Immature natural killer cell (primary cell): ENCODE results near the gene SEPTIN10. TPM values are rescaled to one million over a fixed set of nuclear protein-coding genes. Genes with fewer than 3 reads are reported as not detected.
"Not testable (repeated sequence)": the region's sequence is repeated elsewhere in the genome, so short reads cannot be mapped to it uniquely, and the experiment has no call there.

Experiments used
- DNase-seq, 3 donors: peaks; one replicate each; pipeline ENCODE4 v3.0.0; 2022; ENCODE audit warnings: mixed read lengths in 1 of 3
- H3K27ac Mint-ChIP-seq, 6 donors: one replicate each; pipeline ENCODE4 v1.8.0; 2020; ENCODE audit warnings: mixed read lengths in 6 of 6, mild to moderate bottlenecking in 5 of 6, inconsistent platforms in 4 of 6, moderate library complexity in 3 of 6
- H3K27me3 Mint-ChIP-seq, 3 donors: one replicate each; pipeline ENCODE4 v1.8.0; 2020 to 2021; ENCODE audit warnings: low read depth in 3 of 3, mild to moderate bottlenecking in 3 of 3, mixed read lengths in 3 of 3, moderate library complexity in 3 of 3, inconsistent platforms in 1 of 3
- H3K36me3 Mint-ChIP-seq, 3 donors: one replicate each; pipeline ENCODE4 v1.8.0; 2020; ENCODE audit warnings: mixed read lengths in 3 of 3, inconsistent platforms in 2 of 3, mild to moderate bottlenecking in 2 of 3
- H3K4me1 Mint-ChIP-seq, 2 donors: one replicate each; pipeline ENCODE4 v1.8.0; 2020; ENCODE audit warnings: inconsistent platforms in 2 of 2, mild to moderate bottlenecking in 2 of 2, mixed read lengths in 2 of 2, moderate library complexity in 1 of 2
- H3K4me3 Mint-ChIP-seq, 5 donors: one replicate each; pipeline ENCODE4 v1.8.0; 2020; ENCODE audit warnings: mild to moderate bottlenecking in 5 of 5, mixed read lengths in 5 of 5, inconsistent platforms in 3 of 5, moderate library complexity in 3 of 5
- H3K9me3 Mint-ChIP-seq, 6 donors: one replicate each; pipeline ENCODE4 v1.8.0; 2020; ENCODE audit warnings: mild to moderate bottlenecking in 6 of 6, mixed read lengths in 6 of 6, inconsistent platforms in 4 of 6, moderate library complexity in 3 of 6
- polyA plus RNA-seq, 3 donors: library from polyadenylated mRNA; unstranded; fragments of 300-500 nt; fragmentation: Illumina TruSeq; gene quantifications; one replicate each; pipeline ENCODE4 v1.2.3, GENCODE V29; 2021

The SEPTIN10 gene
- polyA plus RNA-seq, 3 donors from 2014 or later: not detected

- no peak for DNase-seq
- H3K36me3 Mint-ChIP-seq: no peaks in the 10 kb centered on the region
- no peaks in the 10 kb centered on the region for H3K9me3 Mint-ChIP-seq
- no peak overlapping the region for H3K27ac Mint-ChIP-seq
- H3K4me1 Mint-ChIP-seq: no peaks in the 10 kb centered on the region
- H3K27me3 Mint-ChIP-seq: peaks cover 0 to 4% (median 3%) of the 10 kb centered on the region in 3 donors
- no peak overlapping the region for H3K4me3 Mint-ChIP-seq
These were observed 31.0 kb upstream of the SEPTIN10 start for GRCh38 chr2:109644571-109645275.

DNA sequence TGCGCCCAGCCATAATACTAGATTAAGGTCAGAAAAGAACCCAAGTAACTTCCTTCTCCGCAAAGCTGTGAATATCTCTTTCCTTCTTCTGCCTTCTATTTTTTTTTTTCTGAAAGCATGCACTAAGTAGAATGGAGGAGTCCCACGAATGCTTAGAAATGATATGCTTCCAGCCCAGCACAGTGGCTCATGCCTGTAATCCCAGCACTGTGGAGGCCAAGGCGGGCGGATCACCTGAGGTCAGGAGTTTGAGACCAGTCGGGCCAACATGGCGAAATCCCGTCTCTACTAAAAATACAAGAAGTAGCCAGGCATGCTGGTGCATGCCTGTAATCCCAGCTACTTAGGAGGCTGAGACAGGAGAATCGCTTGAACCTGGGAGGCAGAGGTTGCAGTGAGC lies 26.2 kb upstream of the SEPTIN10 start:
- H3K36me3 Mint-ChIP-seq, H3K4me3 Mint-ChIP-seq, H3K27ac Mint-ChIP-seq, H3K9me3 Mint-ChIP-seq, DNase-seq, H3K4me1 Mint-ChIP-seq, H3K27me3 Mint-ChIP-seq: not testable (repeated sequence)

DNA sequence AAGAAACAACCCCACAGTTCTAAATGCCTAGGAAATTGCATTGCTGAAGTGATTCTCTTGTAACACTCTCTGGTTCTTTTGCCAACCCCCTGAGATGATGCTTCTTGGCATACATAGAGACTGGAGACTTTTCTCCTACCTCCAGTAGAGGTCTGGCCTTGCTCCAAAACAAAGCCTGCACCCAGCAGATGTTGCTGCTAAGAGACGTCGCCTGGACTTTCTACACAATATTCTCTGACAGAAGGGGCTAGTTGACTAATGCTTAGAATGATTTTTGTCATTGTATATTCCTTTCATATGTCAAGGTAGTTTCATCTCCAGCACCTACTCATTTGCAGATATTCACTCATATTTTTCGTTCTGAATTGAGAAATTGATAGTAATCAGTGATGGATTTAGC lies 25.0 kb upstream of the SEPTIN10 start:
- H3K4me3 Mint-ChIP-seq: no peak overlapping the region
- H3K36me3 Mint-ChIP-seq: no peaks in the 10 kb centered on the region
- no peaks in the 10 kb centered on the region for H3K9me3 Mint-ChIP-seq

GRCh38 chr2:109637749-109638570 lies 24.2 kb upstream of the SEPTIN10 start:
- peaks cover 0 to 2% (median 0%) of the 10 kb centered on the region in 3 donors for H3K27me3 Mint-ChIP-seq
- no peak for DNase-seq
- H3K27ac Mint-ChIP-seq: no peak overlapping the region
- no peak overlapping the region for H3K4me3 Mint-ChIP-seq
- H3K4me1 Mint-ChIP-seq: no peaks in the 10 kb centered on the region
- no peaks in the 10 kb centered on the region for H3K36me3 Mint-ChIP-seq
- H3K9me3 Mint-ChIP-seq: no peaks in the 10 kb centered on the region

More for the DNA sequence above, 25.0 kb upstream of the SEPTIN10 start:
- Mint-ChIP-seq H3K27me3 (peaks cover 0 to 2% (median 0%) of the 10 kb centered on the region in 3 donors), H3K27ac (no peak overlapping the region), H3K4me1 (no peaks in the 10 kb centered on the region)
- DNase-seq: no peak

DNA sequence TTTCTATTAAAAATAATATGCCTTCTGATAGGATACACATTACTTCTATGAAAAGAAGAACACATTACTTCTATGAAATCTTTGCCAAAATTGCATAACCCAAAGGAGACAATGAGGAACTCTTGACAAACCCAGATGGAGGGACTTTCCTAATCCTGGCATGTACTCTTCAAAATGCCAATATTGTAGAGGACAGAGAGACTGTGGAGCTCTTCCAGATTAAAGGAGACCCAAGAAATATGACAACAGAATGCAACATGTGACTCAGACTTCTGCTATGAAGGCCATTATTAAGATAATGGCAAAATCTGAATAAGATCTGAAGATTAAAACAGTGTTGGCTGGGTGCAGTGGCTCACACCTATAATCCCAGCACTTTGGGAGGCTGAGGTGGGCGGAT lies 22.6 kb upstream of the SEPTIN10 start:
- no peaks in the 10 kb centered on the region for H3K4me1 Mint-ChIP-seq
- peaks cover 0 to 5% (median 2%) of the 10 kb centered on the region in 3 donors for H3K27me3 Mint-ChIP-seq
- no peak overlapping the region for H3K27ac Mint-ChIP-seq
- H3K36me3 Mint-ChIP-seq: no peaks in the 10 kb centered on the region
- DNase-seq: no peak
- no peaks in the 10 kb centered on the region for H3K9me3 Mint-ChIP-seq
- H3K4me3 Mint-ChIP-seq: no peak overlapping the region

DNA sequence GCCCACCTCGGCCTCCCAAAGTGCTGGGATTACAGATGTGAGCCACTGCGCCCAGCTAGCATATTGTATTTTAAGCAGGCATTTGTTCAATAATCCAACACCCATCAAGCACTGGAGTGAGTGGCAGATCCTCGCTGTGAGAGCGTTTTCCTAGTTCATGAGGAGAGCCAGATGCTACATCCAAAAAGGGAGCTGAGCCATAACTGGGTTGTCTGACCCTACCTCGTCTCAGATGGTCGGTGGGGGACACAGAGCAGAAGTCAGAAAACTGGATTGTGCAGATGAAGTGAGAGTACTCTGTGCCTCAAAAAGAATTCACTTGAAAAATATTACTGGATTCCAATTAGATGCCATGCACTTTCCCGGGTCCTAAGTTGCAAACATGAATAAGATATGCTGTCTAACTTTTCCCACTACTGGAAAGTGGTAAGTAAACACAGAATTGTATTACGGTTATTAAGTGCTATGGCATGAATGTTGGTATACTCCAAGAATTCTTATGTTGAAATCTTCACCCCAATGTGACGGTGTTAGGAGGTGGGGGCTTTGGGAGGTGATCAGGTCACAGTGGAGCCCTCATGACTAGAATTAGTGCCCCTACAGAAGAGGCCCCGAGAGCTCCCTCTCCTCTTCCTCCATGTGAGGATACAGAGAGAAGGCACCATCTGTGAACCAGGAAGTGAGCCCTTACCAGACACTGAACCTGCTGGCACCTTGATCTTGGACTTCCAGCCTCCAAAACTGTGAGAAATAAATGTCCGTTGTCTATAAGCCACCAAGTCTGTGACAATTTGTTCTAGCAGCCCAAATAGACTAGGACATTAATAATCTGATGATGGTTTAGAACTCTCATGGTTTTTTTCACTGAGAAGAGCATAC lies 21.9 kb upstream of the SEPTIN10 start:
- H3K9me3 Mint-ChIP-seq: no peaks in the 10 kb centered on the region
- no peaks in the 10 kb centered on the region for H3K36me3 Mint-ChIP-seq
- peaks cover 0 to 5% (median 2%) of the 10 kb centered on the region in 3 donors for H3K27me3 Mint-ChIP-seq
- no peaks in the 10 kb centered on the region for H3K4me1 Mint-ChIP-seq
- no peak for DNase-seq
- H3K4me3 Mint-ChIP-seq: no peak overlapping the region
- H3K27ac Mint-ChIP-seq: no peak overlapping the region

DNA sequence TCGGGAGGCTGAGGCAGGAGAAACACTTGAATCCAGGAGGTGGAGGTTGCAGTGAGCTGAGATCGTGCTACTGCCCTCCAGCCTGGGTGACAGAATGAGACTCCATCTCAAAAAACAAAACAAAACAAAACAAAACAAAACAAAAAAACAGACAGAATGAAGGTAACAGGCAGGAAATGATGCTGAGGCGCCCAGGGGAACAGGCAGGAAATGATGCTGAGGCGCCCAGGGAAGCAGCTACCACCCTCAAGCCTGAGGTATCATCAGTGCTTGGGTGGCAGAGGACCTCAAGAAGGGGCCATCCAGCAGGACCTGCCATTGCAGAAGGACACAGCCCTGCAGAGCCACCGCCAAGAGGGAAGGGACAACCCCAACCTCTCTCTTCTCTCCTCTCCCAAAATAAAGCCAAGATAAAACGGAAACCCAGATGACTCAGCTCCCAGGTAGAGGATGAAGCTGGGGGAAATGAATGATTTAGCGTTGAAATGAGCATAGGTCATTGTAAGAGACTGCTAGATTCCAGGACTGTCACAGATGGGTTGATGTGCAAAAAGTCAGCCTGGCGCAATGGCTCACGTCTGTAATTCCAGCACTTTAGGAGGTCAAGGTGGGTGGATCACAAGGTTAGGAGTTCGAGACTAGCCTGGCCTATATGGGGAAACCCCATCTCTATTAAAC lies 19.7 kb upstream of the SEPTIN10 start:
- H3K36me3 Mint-ChIP-seq: no peaks in the 10 kb centered on the region
- H3K27ac Mint-ChIP-seq: no peak overlapping the region
- no peak for DNase-seq
- H3K9me3 Mint-ChIP-seq: no peaks in the 10 kb centered on the region
- no peaks in the 10 kb centered on the region for H3K4me1 Mint-ChIP-seq
- H3K4me3 Mint-ChIP-seq: no peak overlapping the region
- peaks cover 0 to 5% (median 2%) of the 10 kb centered on the region in 3 donors for H3K27me3 Mint-ChIP-seq

DNA sequence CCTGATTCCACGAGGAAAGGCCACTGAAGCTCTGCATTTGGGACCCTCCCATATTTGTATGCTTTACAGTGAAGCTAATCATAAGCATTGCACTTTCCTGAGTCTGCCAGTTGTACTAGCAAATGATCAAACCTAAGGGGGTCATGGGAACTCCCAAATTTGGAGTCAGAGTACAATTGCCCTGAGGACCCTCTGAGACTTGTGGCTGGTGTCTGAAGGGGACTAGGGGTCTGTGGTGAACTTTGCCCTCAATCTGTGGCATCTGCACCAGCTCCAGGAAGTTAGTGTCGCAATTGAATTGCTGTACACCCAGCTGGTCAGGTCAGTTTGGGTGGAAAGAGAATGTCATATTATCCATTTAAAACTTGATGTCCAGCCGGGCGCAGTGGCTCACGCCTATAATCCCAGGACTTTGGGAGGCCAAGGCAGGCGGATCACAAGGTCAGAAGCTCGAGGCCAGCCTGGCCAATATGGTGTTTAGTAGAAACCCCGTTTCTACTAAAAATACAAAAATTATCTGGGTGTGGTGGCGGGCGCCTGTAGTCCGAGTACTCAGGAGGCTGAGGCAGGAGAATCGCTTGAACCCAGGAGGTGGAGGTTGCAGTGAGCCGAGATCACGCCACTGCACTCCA lies 18.5 kb upstream of the SEPTIN10 start:
- no peaks in the 10 kb centered on the region for H3K36me3 Mint-ChIP-seq
- no peak for DNase-seq
- H3K4me1 Mint-ChIP-seq: no peaks in the 10 kb centered on the region
- H3K4me3 Mint-ChIP-seq: no peak overlapping the region
- no peaks in the 10 kb centered on the region for H3K9me3 Mint-ChIP-seq
- peaks cover 0 to 5% (median 2%) of the 10 kb centered on the region in 3 donors for H3K27me3 Mint-ChIP-seq
- H3K27ac Mint-ChIP-seq: no peak overlapping the region

GRCh38 chr2:109631741-109632140 lies 18.0 kb upstream of the SEPTIN10 start:
- Mint-ChIP-seq H3K4me3 (no peak overlapping the region), H3K27ac (no peak overlapping the region), H3K27me3 (peaks cover 2 to 6% (median 3%) of the 10 kb centered on the region in 3 donors), H3K36me3 (no peaks in the 10 kb centered on the region), H3K4me1 (no peaks in the 10 kb centered on the region), H3K9me3 (no peaks in the 10 kb centered on the region)
- no peak for DNase-seq

DNA sequence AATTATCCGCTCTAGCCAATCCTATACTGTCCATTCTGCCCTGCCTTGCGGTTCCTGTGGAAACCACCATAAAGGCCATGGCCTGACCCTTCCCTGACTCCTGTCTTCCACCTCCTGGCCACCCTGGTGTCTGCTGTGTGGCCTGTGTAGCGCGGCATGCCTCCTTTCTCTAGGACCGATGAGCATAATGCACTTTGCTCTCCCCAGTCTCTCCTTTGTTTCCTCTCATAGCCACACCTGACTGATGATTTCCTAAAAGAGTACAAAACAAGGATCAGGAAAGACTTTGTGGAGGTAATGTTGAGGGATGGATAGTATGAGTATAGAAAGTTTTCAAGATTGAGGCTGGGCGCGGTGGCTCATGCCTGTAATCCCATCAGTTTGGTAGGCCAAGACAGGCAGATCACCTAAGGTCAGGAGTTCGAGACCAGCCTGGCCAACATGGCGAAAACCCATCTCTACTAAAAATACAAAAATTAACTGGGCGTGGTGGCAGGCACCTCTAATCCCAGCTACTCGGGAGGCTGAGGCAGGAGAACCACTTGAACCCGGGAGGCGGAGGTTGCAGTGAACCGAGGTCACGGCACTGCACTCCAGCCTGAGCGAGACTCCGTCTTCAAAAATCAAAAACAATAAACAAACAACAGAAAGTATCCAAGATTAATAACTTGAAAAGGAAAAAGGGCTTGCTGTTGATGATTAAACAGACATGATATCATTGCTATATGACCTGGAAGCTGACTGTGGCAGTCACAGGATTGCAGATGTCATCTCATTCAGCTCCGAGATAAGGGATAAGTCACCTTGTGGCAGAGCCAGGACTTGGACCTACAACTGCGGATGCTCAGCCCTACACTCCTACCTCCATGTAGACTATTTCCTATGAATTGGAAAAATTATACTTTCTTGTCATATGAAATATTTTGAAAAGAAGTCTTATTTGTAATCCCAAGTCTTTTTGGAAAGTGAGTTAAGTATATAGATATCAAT lies 17.0 kb upstream of the SEPTIN10 start:
- Mint-ChIP-seq H3K36me3 (no peaks in the 10 kb centered on the region), H3K27me3 (peaks cover 2 to 6% (median 4%) of the 10 kb centered on the region in 3 donors), H3K9me3 (no peaks in the 10 kb centered on the region), H3K4me1 (no peaks in the 10 kb centered on the region), H3K4me3 (no peak overlapping the region), H3K27ac (no peak overlapping the region)
- no peak for DNase-seq

GRCh38 chr2:109629867-109630266 lies 16.1 kb upstream of the SEPTIN10 start:
- Mint-ChIP-seq H3K9me3 (no peaks in the 10 kb centered on the region), H3K36me3 (no peaks in the 10 kb centered on the region), H3K27me3 (peaks cover 2 to 9% (median 4%) of the 10 kb centered on the region in 3 donors), H3K4me1 (no peaks in the 10 kb centered on the region), H3K27ac (no peak overlapping the region), H3K4me3 (no peak overlapping the region)
- no peak for DNase-seq

DNA sequence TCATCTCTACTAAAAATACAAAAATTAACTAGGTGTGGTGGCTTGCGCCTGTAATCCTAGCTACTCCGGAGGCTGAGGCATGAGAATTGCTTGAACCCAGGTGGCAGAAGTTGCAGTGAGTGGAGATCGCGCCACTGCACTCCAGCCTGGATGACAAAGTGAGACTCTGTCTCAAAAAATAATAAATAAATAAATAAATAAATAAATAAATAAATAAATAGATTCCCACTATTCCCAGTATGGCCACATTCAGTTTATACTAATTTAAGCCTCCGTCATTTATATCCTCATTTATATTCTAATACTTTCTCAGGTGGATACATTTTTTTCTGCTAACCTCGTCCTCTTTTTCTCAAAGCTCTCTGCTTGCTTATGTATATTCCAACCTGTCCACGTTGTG lies 14.6 kb upstream of the SEPTIN10 start:
- H3K27ac Mint-ChIP-seq, H3K4me1 Mint-ChIP-seq, H3K27me3 Mint-ChIP-seq: not testable (repeated sequence)

More for the DNA sequence above, 14.6 kb upstream of the SEPTIN10 start:
- not testable (repeated sequence) for H3K9me3 Mint-ChIP-seq, DNase-seq, H3K4me3 Mint-ChIP-seq, H3K36me3 Mint-ChIP-seq
